ENCODE results near the gene CERKL. TPM values are rescaled to one million over a fixed set of nuclear protein-coding genes. Genes with fewer than 3 reads are reported as not detected.
A peak's percentile ranks its signal among the peaks of the same experiment; 100 is the strongest.

The CERKL gene
- total and polyA plus RNA-seq, 4 donors = 1.3 to 12.0 (median 2.5) TPM

- no peak for TF ChIP-seq CTCF (IDR thresholded peaks at IDR 0.05; ENCODE audit: control extremely low read depth, extremely low read depth)
- Histone ChIP-seq H3K27me3 (ENCODE audit: control insufficient read depth in 3 of 3, insufficient read depth in 3 of 3, low read length in 2 of 3) (peaks cover 0 to 70% (median 61%) of the 10 kb centered on the region in 3 donors), H3K4me1 (ENCODE audit: control insufficient read depth in 5 of 5, insufficient read depth in 5 of 5, low read length in 5 of 5) (peaks cover 0 to 20% (median 6%) of the 10 kb centered on the region in 5 donors), H3K9ac (ENCODE audit: insufficient read depth in 1 of 2, low read length in 2 of 2) (no peak overlapping the region), H3K27ac (ENCODE audit: low read depth in 1 of 2, low read length in 1 of 2) (no peak overlapping the region), H3K36me3 (ENCODE audit: control insufficient read depth in 4 of 4, insufficient read depth in 4 of 4, low read length in 4 of 4) (no peaks in the 10 kb centered on the region), H3K4me3 (no peak overlapping the region), H3K9me3 (ENCODE audit: control insufficient read depth in 4 of 4, insufficient read depth in 3 of 4, low read length in 3 of 4) (peaks cover 0 to 11% (median 0%) of the 10 kb centered on the region in 4 donors)
- DNase-seq (peak; percentile 22 to 53 (median 31)), ATAC-seq (ENCODE audit: insufficient read depth, low FRiP score) (no peak)
- WGBS, 2 donors = 6 to 8% methylated on average over 21 of the region's 21 CpGs
Measured at GRCh38 chr2:181685150-181685688, 28.3 kb upstream of the CERKL start.

GRCh38 chr2:181684454-181685149 lies 27.7 kb upstream of the CERKL start:
- no peak for TF ChIP-seq CTCF (IDR thresholded peaks at IDR 0.05; ENCODE audit: control extremely low read depth, extremely low read depth)
- no peaks in the 10 kb centered on the region for H3K36me3 ChIP-seq (ENCODE audit: control insufficient read depth in 4 of 4, insufficient read depth in 4 of 4, low read length in 4 of 4)
- no peak overlapping the region for H3K9ac ChIP-seq (ENCODE audit: insufficient read depth in 1 of 2, low read length in 2 of 2)
- no peak overlapping the region for H3K27ac ChIP-seq (ENCODE audit: low read depth in 1 of 2, low read length in 1 of 2)
- ATAC-seq (ENCODE audit: insufficient read depth, low FRiP score) (no peak), DNase-seq (no peak)
- H3K27me3 ChIP-seq (ENCODE audit: control insufficient read depth in 3 of 3, insufficient read depth in 3 of 3, low read length in 2 of 3) = peaks cover 0 to 76% (median 66%) of the 10 kb centered on the region in 3 donors
- H3K4me1 ChIP-seq (ENCODE audit: control insufficient read depth in 5 of 5, insufficient read depth in 5 of 5, low read length in 5 of 5) = peaks cover 0 to 20% (median 6%) of the 10 kb centered on the region in 5 donors
- H3K4me3 ChIP-seq = no peak overlapping the region
- peaks cover 0 to 11% (median 0%) of the 10 kb centered on the region in 4 donors for H3K9me3 ChIP-seq (ENCODE audit: control insufficient read depth in 4 of 4, insufficient read depth in 3 of 4, low read length in 3 of 4)
- WGBS, 2 donors = 8 to 10% methylated on average over 26 of the region's 26 CpGs

- no peak for TF ChIP-seq CTCF (IDR thresholded peaks at IDR 0.05; ENCODE audit: control extremely low read depth, extremely low read depth)
- Histone ChIP-seq H3K36me3 (ENCODE audit: control insufficient read depth in 4 of 4, insufficient read depth in 4 of 4, low read length in 4 of 4) (no peaks in the 10 kb centered on the region), H3K27me3 (ENCODE audit: control insufficient read depth in 3 of 3, insufficient read depth in 3 of 3, low read length in 2 of 3) (peaks cover 2 to 85% (median 73%) of the 10 kb centered on the region in 3 donors), H3K4me1 (ENCODE audit: control insufficient read depth in 5 of 5, insufficient read depth in 5 of 5, low read length in 5 of 5) (peaks cover 0 to 20% (median 6%) of the 10 kb centered on the region in 5 donors), H3K9ac (ENCODE audit: insufficient read depth in 1 of 2, low read length in 2 of 2) (no peak overlapping the region), H3K4me3 (no peak overlapping the region), H3K9me3 (ENCODE audit: control insufficient read depth in 4 of 4, insufficient read depth in 3 of 4, low read length in 3 of 4) (peaks cover 0 to 11% (median 0%) of the 10 kb centered on the region in 4 donors), H3K27ac (ENCODE audit: low read depth in 1 of 2, low read length in 1 of 2) (no peak overlapping the region)
- ATAC-seq (ENCODE audit: insufficient read depth, low FRiP score) = no peak
- DNase-seq = no peak
- 1 to 3% methylated on average over 80 to 85 of the region's 85 CpGs for WGBS, 2 donors
Measured at GRCh38 chr2:181683518-181684453, 26.9 kb upstream of the CERKL start.

Measured in lung (tissue), 12 donors.